Stimulated activated naive CD4-positive, alpha-beta T cell (primary cell): ENCODE results near the gene C12orf76.

ENCODE experiments used
- DNase-seq, 6 experiments: peaks; one replicate each; lab custom pipeline; 2025; lab: John Stamatoyannopoulos, UW

The C12orf76 gene

GRCh38 chr12:109995686-109996482 is 52.4 kb downstream of the C12orf76 start, which contains the start of gene GIT2:
TSS of gene GIT2 (minus strand) at chr12:109996368. CDS start at chr12:109996224, 144 bp downstream.
- DNase-seq: peak; percentile 82 to 93 (median 90)

GRCh38 chr12:109995361-109995685 is 53.0 kb downstream of the C12orf76 start:
- DNase-seq: peak in 1 of 6 experiments; percentile 33

DNA sequence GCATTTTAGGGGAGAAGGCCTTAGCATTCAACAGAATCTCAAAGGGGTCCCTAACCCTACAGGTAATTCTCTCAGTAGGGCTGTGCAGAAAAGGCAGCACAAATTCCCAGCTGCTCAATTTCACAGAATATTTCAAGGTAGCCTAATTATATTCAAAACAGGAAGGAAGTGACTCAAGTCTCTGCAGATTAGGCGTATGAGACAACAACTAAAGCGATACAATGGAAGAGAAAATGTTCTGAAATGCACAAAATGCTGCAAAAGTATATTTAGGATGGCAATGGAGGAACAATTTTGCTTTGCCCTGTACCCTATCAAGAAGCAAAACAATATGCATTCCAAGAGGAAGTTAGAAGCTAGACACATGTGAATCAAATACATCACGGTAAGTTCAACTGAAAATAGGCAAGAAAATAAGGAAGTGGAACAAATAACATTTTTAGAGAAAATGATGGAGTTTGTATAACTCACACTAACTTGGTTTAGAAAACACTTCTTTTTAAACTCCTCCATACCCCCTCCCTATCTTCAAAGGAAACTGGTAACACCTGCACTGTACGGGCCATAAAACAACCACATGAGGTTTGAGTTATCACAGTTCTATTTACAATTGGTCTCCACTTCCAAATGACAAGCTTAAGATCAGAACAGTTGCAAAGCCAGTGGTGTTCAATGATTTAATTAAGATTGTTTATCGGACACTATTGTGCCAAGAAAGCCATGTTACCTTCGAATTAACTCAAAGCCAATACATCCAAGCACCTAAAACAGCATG is 53.7 kb downstream of the C12orf76 start:
- DNase-seq: peak in 3 of 6 experiments; percentile 9 to 19 (median 17)

DNA sequence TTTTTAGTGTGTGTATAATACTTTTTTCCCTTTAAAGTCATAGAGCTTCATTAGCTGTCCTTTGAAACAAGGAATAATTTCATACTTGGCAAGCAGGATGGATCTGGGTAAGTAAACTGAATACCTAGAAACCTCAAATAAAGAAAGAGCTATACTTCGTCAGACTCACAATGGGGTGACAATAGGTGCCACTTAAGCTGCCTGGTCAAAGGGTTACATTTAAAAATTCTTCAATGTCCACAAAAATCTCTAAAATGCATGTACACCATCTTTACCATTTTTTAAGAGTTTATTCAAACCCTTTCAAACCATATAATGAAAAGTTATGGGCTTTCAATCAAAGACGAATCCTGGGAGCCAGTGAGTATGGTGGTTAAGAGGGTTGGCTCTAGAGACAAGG is 55.2 kb downstream of the C12orf76 start:
- no peak for DNase-seq

- DNase-seq: no peak
Observed at GRCh38 chr12:109991586-109991985, 56.7 kb downstream of the C12orf76 start.
